PC-3 (cell line): ENCODE measurements around the gene INSIG1. TPM values are rescaled to one million over a fixed set of nuclear protein-coding genes. Genes with fewer than 3 reads are reported as not detected.

ENCODE experiments used
- ATAC-seq: fragments of 200-7000 bp; cut with Tn5 transposase; 2 replicates; pipeline ENCODE4 v1.9.1; 2020; ENCODE audit warnings: mild to moderate bottlenecking, moderate library complexity
- BruUV-seq: library from RNA; stranded (reverse); fragments of 400-500 nt; replicated peaks from 2 replicates; lab custom pipeline; 2021; lab: Mats Ljungman, UMichigan
- CTCF ChIA-PET: fragments of 300-600 bp; sonication (Branson Sonifier 250); formaldehyde crosslinking; loops from one replicate; lab custom pipeline; 2022; ENCODE audit warnings: antibody characterized with exemption; lab: Charles Lee
- POLR2A ChIA-PET: fragments of 300-600 bp; sonication (Branson Sonifier 250); formaldehyde crosslinking; loops from one replicate; lab custom pipeline; 2022; ENCODE audit warnings: antibody characterized with exemption; ENCODE audit not compliant: unreplicated experiment; lab: Charles Lee
- DNase-seq: peaks from one replicate; pipeline ENCODE4 v3.0.0-alpha.2; 2015
- H2AFZ ChIP-seq: fragments of 300-600 bp; sonication (generic); 2 replicates; pipeline ENCODE4 v1.6.0; 2016; ENCODE audit warnings: antibody characterized with exemption, low read length
- H3F3A ChIP-seq: fragments of 300-600 bp; sonication (generic); one replicate; pipeline ENCODE4 v1.6.0; 2017; ENCODE audit warnings: antibody characterized with exemption, low read length, control low read depth, mild to moderate bottlenecking; ENCODE audit not compliant: unreplicated experiment
- H3K27ac ChIP-seq: fragments of 300-600 bp; sonication (generic); 2 replicates; pipeline ENCODE4 v1.5.1; 2016; ENCODE audit warnings: mild to moderate bottlenecking, low read length
- H3K27me3 ChIP-seq: fragments of 300-600 bp; sonication (generic); 2 replicates; pipeline ENCODE4 v1.6.1; 2016; ENCODE audit warnings: low read length, mixed read lengths
- H3K36me3 ChIP-seq: fragments of 300-600 bp; sonication (generic); 2 replicates; pipeline ENCODE4 v1.6.1; 2016; ENCODE audit warnings: low read depth, mixed run types, low read length, mixed read lengths
- H3K4me1 ChIP-seq: fragments of 300-600 bp; sonication (generic); 2 replicates; pipeline ENCODE4 v1.5.1; 2016; ENCODE audit warnings: low read length; ENCODE audit not compliant: insufficient read depth
- H3K4me2 ChIP-seq: fragments of 300-600 bp; sonication (generic); 2 replicates; pipeline ENCODE4 v1.6.0; 2016; ENCODE audit warnings: low read length
- H3K4me3 ChIP-seq: fragments of 300-600 bp; sonication (generic); 2 replicates; pipeline ENCODE4 v1.5.1; 2016; ENCODE audit warnings: mild to moderate bottlenecking, low read length, mixed read lengths
- H3K79me2 ChIP-seq: fragments of 300-600 bp; sonication (generic); 2 replicates; pipeline ENCODE4 v1.6.1; 2017; ENCODE audit warnings: low read length, mixed read lengths
- H3K9ac ChIP-seq: fragments of 300-600 bp; sonication (generic); 2 replicates; pipeline ENCODE4 v1.6.0; 2016; ENCODE audit warnings: mild to moderate bottlenecking, low read length
- H3K9me2 ChIP-seq: fragments of 300-600 bp; sonication (generic); replicated peaks from 2 replicates; pipeline ENCODE4 v1.6.1; 2016; ENCODE audit warnings: mixed run types, low read length, mixed read lengths
- H3K9me3 ChIP-seq: fragments of 300-600 bp; sonication (generic); 2 replicates; pipeline ENCODE4 v1.6.1; 2016; ENCODE audit warnings: low read length, mixed read lengths
- H4K20me1 ChIP-seq: fragments of 300-600 bp; sonication (generic); 2 replicates; pipeline ENCODE4 v1.6.1; 2016; ENCODE audit warnings: low read length, mixed read lengths
- EZH2 ChIP-seq: fragments of 300-600 bp; sonication (generic); IDR thresholded peaks from one replicate; pipeline ENCODE4 v1.6.1; 2017; ENCODE audit warnings: antibody characterized with exemption, mild to moderate bottlenecking, low read length; ENCODE audit not compliant: unreplicated experiment
- EZH2phosphoT487 ChIP-seq: fragments of 300-600 bp; sonication (generic); IDR thresholded peaks from 2 replicates; pipeline ENCODE4 v1.6.1; 2018; ENCODE audit warnings: mild to moderate bottlenecking, antibody characterized with exemption, low read length, borderline replicate concordance
- intact Hi-C: fragments of 100-400 bp; cut with micrococcal nuclease; formaldehyde crosslinking; loops from 2 replicates; pipeline ENCODE4 v1.9.0; 2023
- total RNA-seq: library from RNA; depleted of rRNA; stranded (reverse); fragments of >200 nt; gene quantifications from 2 replicates; pipeline ENCODE4 v1.2.3, GENCODE V29; 2014
- TF ChIP-seq, protein P1 (sequence below): fragments of 300-600 bp; sonication (generic); conservative IDR thresholded peaks from 2 replicates; pipeline ENCODE4 v1.5.1; 2017; ENCODE audit warnings: antibody characterized with exemption, low read depth, mild to moderate bottlenecking, low read length

Gene INSIG1
- total RNA-seq, 1 experiment from 2014 or later: 83.3 TPM

DNA sequence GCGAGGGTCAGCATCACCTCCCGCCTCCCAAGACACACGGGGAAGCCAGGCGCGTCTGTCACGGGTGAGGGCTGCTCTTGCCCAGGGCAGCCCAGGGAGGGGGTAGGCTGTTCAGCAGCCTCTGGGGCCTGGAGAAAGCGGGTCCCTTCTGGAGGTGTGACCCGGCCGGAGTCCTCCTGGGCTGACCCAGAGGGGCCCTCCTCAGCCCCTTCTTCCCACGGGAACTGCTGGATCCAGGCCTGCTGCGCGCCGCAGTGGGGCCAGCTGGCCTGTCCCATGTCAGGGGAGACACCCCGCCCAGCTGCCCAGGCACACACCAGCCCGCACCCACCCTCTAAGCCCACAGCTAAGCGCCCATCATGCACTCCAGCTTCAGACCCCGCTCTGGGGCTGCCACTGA is 41.8 kb downstream of the INSIG1 start:
- no peaks in the 10 kb centered on the region for H3K4me1 ChIP-seq
- TF ChIP-seq EZH2: no peak
- peaks cover 41% of the 10 kb centered on the region for H3K27me3 ChIP-seq
- BruUV-seq: no TSS peak
- no peak overlapping the region for H3K27ac ChIP-seq
- DNase-seq (no peak), ATAC-seq (no peak)
- no peaks in the 10 kb centered on the region for H3K9me2 ChIP-seq
- H3K9me3 ChIP-seq: no peaks in the 10 kb centered on the region
- intact Hi-C loops: no loop called here
- H3F3A ChIP-seq: no peaks in the 10 kb centered on the region
- no peak overlapping the region for H3K9ac ChIP-seq
- no peaks in the 10 kb centered on the region for H3K36me3 ChIP-seq
- no peaks in the 10 kb centered on the region for H3K79me2 ChIP-seq
- CTCF ChIA-PET: no interaction called here
- no peak overlapping the region for H3K4me3 ChIP-seq
- H4K20me1 ChIP-seq: no peaks in the 10 kb centered on the region
- POLR2A ChIA-PET: no interaction called here
- H2AFZ ChIP-seq: no peak overlapping the region
- H3K4me2 ChIP-seq: no peak overlapping the region

DNA sequence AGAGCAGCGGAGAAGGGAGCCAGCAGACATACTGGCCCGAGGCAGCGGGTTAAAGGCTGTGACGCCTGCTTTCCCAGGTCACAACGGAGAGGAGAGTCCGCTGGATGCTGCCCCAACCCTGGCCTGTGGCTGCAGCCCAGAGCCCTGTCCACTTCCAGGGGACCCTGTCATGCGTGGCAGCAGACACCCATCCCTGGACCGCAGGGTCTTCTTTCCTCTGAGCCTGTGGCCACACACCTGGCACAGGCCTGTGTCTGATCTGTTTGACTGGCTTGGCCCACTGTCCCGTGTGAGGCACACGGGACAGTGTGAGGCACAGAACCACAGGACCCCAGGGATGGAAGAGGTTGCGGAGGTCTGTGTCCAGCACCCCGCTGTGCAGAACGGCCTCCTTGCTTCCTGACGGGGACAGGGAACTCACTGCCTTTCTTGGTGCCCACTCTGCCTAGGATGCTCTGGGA is 42.4 kb downstream of the INSIG1 start:
- no peaks in the 10 kb centered on the region for H3K79me2 ChIP-seq
- ATAC-seq: no peak
- TF ChIP-seq EZH2phosphoT487 (no peak), EZH2 (no peak)
- TF ChIP-seq, protein P1, sequence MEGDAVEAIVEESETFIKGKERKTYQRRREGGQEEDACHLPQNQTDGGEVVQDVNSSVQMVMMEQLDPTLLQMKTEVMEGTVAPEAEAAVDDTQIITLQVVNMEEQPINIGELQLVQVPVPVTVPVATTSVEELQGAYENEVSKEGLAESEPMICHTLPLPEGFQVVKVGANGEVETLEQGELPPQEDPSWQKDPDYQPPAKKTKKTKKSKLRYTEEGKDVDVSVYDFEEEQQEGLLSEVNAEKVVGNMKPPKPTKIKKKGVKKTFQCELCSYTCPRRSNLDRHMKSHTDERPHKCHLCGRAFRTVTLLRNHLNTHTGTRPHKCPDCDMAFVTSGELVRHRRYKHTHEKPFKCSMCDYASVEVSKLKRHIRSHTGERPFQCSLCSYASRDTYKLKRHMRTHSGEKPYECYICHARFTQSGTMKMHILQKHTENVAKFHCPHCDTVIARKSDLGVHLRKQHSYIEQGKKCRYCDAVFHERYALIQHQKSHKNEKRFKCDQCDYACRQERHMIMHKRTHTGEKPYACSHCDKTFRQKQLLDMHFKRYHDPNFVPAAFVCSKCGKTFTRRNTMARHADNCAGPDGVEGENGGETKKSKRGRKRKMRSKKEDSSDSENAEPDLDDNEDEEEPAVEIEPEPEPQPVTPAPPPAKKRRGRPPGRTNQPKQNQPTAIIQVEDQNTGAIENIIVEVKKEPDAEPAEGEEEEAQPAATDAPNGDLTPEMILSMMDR: no peak
- no peaks in the 10 kb centered on the region for H3K9me3 ChIP-seq
- CTCF ChIA-PET: no interaction called here
- no peaks in the 10 kb centered on the region for H3F3A ChIP-seq
- POLR2A ChIA-PET: no interaction called here
- H3K36me3 ChIP-seq: no peaks in the 10 kb centered on the region
- H3K4me1 ChIP-seq: no peaks in the 10 kb centered on the region; the same call in 1 of the 2 replicates
- no peak overlapping the region for H3K4me2 ChIP-seq
- no peak overlapping the region for H2AFZ ChIP-seq
- H3K9ac ChIP-seq: no peak overlapping the region
- no peak overlapping the region for H3K4me3 ChIP-seq
- DNase-seq: no peak
- H3K27me3 ChIP-seq: peaks cover 41% of the 10 kb centered on the region
- no TSS peak for BruUV-seq
- H4K20me1 ChIP-seq: no peaks in the 10 kb centered on the region
- intact Hi-C loops: no loop called here
- no peak overlapping the region for H3K27ac ChIP-seq
- H3K9me2 ChIP-seq: no peaks in the 10 kb centered on the region

DNA sequence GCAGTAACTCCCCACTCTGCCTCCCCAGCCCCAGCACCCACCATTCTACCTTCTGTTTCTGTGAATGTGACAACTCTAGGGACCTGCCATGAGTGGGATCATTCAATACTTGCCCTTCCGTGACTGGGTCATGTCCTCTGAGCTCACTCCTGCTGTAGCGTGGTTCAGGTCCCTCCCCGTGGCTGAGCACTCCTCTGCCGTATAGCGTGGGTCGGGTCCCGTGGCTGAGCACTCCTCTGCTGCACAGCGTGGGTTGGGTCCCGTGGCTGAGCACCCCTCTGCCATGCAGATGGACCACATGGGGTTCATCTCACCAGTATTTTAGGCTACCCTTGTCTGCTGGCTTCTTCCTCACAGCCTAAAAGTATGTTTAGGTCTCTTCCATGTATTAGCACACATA is 43.0 kb downstream of the INSIG1 start:
- CTCF ChIA-PET: no interaction called here
- TF ChIP-seq EZH2 (no peak), EZH2phosphoT487 (no peak)
- TF ChIP-seq, protein P1: no peak

More for the DNA sequence above, 43.0 kb downstream of the INSIG1 start:
- intact Hi-C loops: no loop called here
- H3K9me3 ChIP-seq: no peaks in the 10 kb centered on the region
- H4K20me1 ChIP-seq: no peaks in the 10 kb centered on the region
- H3K4me1 ChIP-seq: no peaks in the 10 kb centered on the region; the same call in 1 of the 2 replicates
- POLR2A ChIA-PET: no interaction called here
- H3K79me2 ChIP-seq: no peaks in the 10 kb centered on the region
- no peak for ATAC-seq
- H3F3A ChIP-seq: no peaks in the 10 kb centered on the region
- H3K27ac ChIP-seq: no peak overlapping the region
- no peak overlapping the region for H3K4me2 ChIP-seq
- peaks cover 41% of the 10 kb centered on the region for H3K27me3 ChIP-seq
- no peak overlapping the region for H2AFZ ChIP-seq
- no peaks in the 10 kb centered on the region for H3K36me3 ChIP-seq
- no peak overlapping the region for H3K9ac ChIP-seq
- no peaks in the 10 kb centered on the region for H3K9me2 ChIP-seq
- no TSS peak for BruUV-seq
- no peak for DNase-seq
- H3K4me3 ChIP-seq: no peak overlapping the region
